SK-N-MC (cell line): ENCODE measurements around the gene SAA1.

Source experiments
- DNase-seq: peaks from one replicate; pipeline ENCODE4 v3.0.0-alpha.2; 2011; ENCODE audit warnings: low read depth, low spot score
- H3K27ac ChIP-seq: fragments of 200-600 bp; sonication (generic); 2 replicates; pipeline ENCODE4 v1.5.1; 2016; ENCODE audit warnings: mixed run types
- H3K36me3 ChIP-seq: fragments of 200-600 bp; sonication (generic); 2 replicates; pipeline ENCODE4 v1.6.1; 2017; ENCODE audit warnings: antibody characterized with exemption, low read length, mixed read lengths; ENCODE audit not compliant: insufficient read depth
- H3K4me3 ChIP-seq: fragments of 200-600 bp; sonication (generic); 2 replicates; pipeline ENCODE4 v1.5.1; 2016
- H3K9ac ChIP-seq: fragments of 200-600 bp; sonication (generic); 2 replicates; pipeline ENCODE4 v1.8.0; 2017; ENCODE audit warnings: mixed run types, mixed read lengths; ENCODE audit not compliant: insufficient read length
- H3K9me3 ChIP-seq: fragments of 200-600 bp; sonication (generic); 2 replicates; pipeline ENCODE4 v1.6.1; 2017; ENCODE audit warnings: low read depth, mild to moderate bottlenecking, antibody characterized with exemption, low read length, moderate library complexity, mixed read lengths
- EZH2 ChIP-seq: fragments of 200-600 bp; sonication (generic); IDR thresholded peaks from one replicate; pipeline ENCODE4 v1.6.1; 2017; ENCODE audit warnings: antibody characterized with exemption
- FOXP2 ChIP-seq: optimal IDR thresholded peaks from 2 replicates; pipeline ENCODE3; 2011; ENCODE audit warnings: mild to moderate bottlenecking, moderate library complexity; ENCODE audit not compliant: insufficient read depth; ENCODE audit errors: extremely low read length, control extremely low read depth
- POLR2AphosphoS5 ChIP-seq: IDR thresholded peaks from 2 replicates; pipeline ENCODE4 v1.6.1; 2012; ENCODE audit warnings: mild to moderate bottlenecking, low read depth, low read length, borderline replicate concordance

SAA1 gene

DNA sequence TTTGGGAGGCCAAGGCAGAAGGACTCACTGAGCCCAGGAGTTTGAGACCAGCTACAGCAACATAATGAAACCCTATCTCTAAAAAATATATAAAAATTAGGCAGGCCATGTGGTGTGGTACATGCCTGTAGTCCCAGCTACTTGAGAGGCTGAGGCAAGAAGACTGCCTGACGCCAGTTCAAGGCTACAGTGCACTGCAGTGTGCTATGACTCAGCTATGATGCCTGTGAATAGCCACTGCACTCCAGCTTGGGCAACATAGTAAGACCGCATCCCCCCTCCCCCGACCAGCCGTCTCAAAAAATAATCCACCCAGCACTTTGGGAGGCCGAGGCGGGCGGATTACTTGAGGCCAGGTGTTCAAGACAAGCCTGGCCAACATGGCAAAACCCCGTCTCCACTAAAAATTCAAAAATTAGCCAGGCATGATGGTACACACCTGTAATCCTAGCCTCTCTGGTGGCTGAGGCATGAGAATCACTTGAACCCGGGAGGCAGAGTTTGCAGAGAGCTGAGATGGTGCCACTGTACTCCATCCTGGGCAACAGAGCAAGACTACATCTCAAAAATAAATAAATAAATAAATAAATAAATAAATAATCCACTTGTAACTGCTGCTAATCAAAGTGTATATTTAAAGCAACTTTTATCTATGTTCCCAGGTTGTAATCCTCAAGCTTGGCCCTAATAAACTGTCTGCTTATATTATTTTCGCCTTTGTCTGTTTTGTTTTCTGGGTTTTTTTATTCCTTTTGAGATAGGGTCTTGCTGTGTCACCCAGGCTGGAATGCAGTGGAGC, 48.1 kb downstream of the SAA1 start:
- no peak overlapping the region for H3K27ac ChIP-seq
- no peak for DNase-seq
- peaks cover 22% of the 10 kb centered on the region for H3K36me3 ChIP-seq

DNA sequence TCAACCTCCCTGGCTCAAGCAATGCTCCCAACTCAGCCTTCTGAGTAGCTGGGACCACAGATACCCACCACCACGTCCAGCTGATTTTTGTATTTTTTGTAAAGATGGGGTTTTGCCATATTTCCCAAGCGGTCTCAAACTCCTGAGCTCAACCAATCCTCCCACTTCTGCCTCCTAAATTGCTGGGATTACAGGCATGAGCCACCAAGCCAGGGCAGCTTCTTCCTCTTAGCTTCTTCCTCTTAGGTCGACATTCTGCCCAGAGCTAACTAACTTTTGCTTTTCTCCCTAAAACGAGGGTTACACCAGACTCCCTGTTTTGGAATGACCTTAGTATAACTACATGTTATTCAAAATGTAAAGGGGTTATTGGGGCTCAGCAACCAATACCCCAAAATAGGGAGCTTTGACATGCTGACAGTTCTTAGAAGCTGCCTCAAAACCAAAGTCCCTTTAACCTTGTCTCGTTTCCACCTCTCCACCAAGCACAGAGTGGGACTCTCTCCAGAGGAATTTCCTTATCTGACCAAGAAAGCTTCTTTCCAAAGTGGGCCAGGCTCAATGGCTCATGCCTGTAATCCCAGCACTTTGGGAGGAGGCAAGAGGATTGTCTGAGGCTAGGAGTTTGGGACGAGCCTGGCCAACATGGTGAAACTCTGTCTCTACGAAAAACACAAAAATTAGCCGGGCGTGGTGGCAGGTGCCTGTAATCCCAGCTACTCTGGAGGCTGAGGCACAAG, 48.9 kb downstream of the SAA1 start:
- no peak for DNase-seq
- H3K9ac ChIP-seq, result no peak overlapping the region
- TF ChIP-seq POLR2AphosphoS5, result no peak
- TF ChIP-seq FOXP2, result no peak
- no peak for TF ChIP-seq EZH2
- no peak overlapping the region for H3K27ac ChIP-seq
- no peak overlapping the region for H3K4me3 ChIP-seq
- H3K36me3 ChIP-seq, result peaks cover 16% of the 10 kb centered on the region
- H3K9me3 ChIP-seq, result no peaks in the 10 kb centered on the region

More for the DNA sequence above, 48.1 kb downstream of the SAA1 start:
- Histone ChIP-seq H3K4me3 (no peak overlapping the region), H3K9me3 (no peaks in the 10 kb centered on the region), H3K9ac (no peak overlapping the region)
- no peak for TF ChIP-seq POLR2AphosphoS5
- TF ChIP-seq EZH2, result no peak
- TF ChIP-seq FOXP2, result no peak

DNA sequence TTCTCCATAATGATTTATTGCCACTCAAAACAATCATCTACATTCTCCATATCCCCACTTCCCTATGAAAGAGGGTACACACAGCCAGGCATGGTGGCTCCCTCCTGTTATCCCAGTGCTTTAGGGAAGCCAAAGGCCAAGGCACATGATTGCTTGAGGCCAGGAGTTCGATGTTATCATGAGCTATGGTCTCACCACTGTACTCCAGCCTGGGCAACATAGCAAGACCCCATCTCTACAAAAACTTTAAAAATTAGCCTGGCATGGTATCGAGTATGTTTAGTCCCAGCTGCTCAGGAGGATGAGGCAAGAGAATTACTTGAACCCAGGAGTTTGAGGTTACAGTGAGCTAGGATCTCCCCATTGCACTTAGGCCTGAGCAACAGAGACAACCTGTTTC, 49.8 kb downstream of the SAA1 start:
- no peak for TF ChIP-seq POLR2AphosphoS5
- TF ChIP-seq EZH2, result no peak
- TF ChIP-seq FOXP2, result no peak
- DNase-seq, result no peak
- no peak overlapping the region for H3K27ac ChIP-seq
- H3K9me3 ChIP-seq, result no peaks in the 10 kb centered on the region
- no peak overlapping the region for H3K4me3 ChIP-seq
- no peak overlapping the region for H3K9ac ChIP-seq
- peaks cover 7% of the 10 kb centered on the region for H3K36me3 ChIP-seq

DNA sequence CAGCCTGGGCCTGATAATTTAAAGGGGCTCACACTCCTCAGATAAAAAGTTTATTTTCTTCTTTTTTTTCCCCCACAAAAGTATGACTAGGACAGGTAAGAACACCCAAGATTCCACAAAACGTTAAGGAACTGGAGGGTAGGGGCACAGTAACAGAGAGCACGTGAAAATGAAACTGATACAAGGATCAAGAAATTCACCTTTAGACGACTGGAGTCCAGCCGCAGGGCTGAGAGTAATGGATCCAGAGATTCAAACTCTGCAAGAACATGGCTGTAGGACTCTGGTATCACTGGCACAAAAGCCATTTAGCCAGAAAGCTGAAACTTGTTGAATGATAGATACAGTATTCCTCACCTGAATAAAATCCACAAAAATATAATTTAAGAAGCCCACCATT, 51.5 kb downstream of the SAA1 start:
- Histone ChIP-seq H3K27ac (no peak overlapping the region), H3K4me3 (no peak overlapping the region), H3K36me3 (peaks cover 4% of the 10 kb centered on the region; the same call in 1 of the 2 replicates), H3K9me3 (no peaks in the 10 kb centered on the region), H3K9ac (no peak overlapping the region)
- TF ChIP-seq POLR2AphosphoS5 (no peak), FOXP2 (no peak), EZH2 (no peak)
- DNase-seq, result no peak
